Measurements from ENCODE around the gene KISS1R.
A peak's percentile ranks its signal among the peaks of the same experiment; 100 is the strongest.

The KISS1R gene

GRCh38 chr19:962683-963400, 45.7 kb downstream of the KISS1R start:
- peaks cover 26% of the 10 kb centered on the region for H3K79me1 ChIP-seq (ENCODE audit: low read depth, low read length)
- no peak overlapping the region for H2AFZ ChIP-seq (ENCODE audit: low read length)
- H3K14ac ChIP-seq (ENCODE audit: low read length), result peak overlapping the region; percentile 47
- peaks cover 10 to 20% of the 10 kb centered on the region in 2 donors for H3K9me3 ChIP-seq (replicated peaks in 1 of 2; ENCODE audit: control insufficient read depth in 2 of 2, insufficient read depth in 1 of 2, low read depth in 1 of 2, low read length in 2 of 2)
- no peak overlapping the region for H3K23ac ChIP-seq (ENCODE audit: low read depth, low read length, poor library complexity)
- H2BK120ac ChIP-seq (ENCODE audit: low read depth, low read length), result no peak overlapping the region
- no peak overlapping the region for H2BK15ac ChIP-seq (ENCODE audit: low read length)
- no peak overlapping the region for H2BK12ac ChIP-seq (ENCODE audit: low read length)
- H3K4me1 ChIP-seq (ENCODE audit: control insufficient read depth in 2 of 2, insufficient read depth in 1 of 2, low read depth in 1 of 2, low read length in 2 of 2), result peaks cover 0 to 11% of the 10 kb centered on the region in 2 donors
- DNase-seq (ENCODE audit: low spot score), result no peak
- H3K9ac ChIP-seq (ENCODE audit: low read depth, low read length, poor library complexity), result peak overlapping the region; percentile 53
- H3K4me3 ChIP-seq (ENCODE audit: low read length in 2 of 2), result peak overlapping the region in 1 of 2 donors; percentile 65
- no CpG with 5 or more reads among the region's 31 CpGs for WGBS, 2 donors (ENCODE audit: extremely low coverage in 2 of 2, insufficient read length in 2 of 2, insufficient replicate concordance in 1 of 2)
- no peak overlapping the region for H2BK5ac ChIP-seq (ENCODE audit: low read length)
- no peak overlapping the region for H3K4ac ChIP-seq (ENCODE audit: low read length)
- H2AK5ac ChIP-seq (ENCODE audit: low read depth, low read length), result peak overlapping the region; percentile 43
- no peaks in the 10 kb centered on the region for H3K27me3 ChIP-seq (ENCODE audit: control insufficient read depth in 3 of 3, insufficient read depth in 3 of 3, low read depth in 1 of 3, low read length in 3 of 3)
- no peak overlapping the region for H3K27ac ChIP-seq (replicated peaks; ENCODE audit: low read length)
- no peak overlapping the region for H3K18ac ChIP-seq (ENCODE audit: low read length)
- H3K36me3 ChIP-seq (replicated peaks in 1 of 2; ENCODE audit: control insufficient read depth in 2 of 2, insufficient read depth in 2 of 2, low read length in 2 of 2), result peaks cover 53 to 87% of the 10 kb centered on the region in 2 donors
- H4K8ac ChIP-seq (ENCODE audit: low read depth, low read length), result no peak overlapping the region
- H4K91ac ChIP-seq (ENCODE audit: low read depth, low read length, poor library complexity), result no peak overlapping the region
- no peak overlapping the region for H3K4me2 ChIP-seq (ENCODE audit: insufficient read depth, low read length, poor library complexity, severe bottlenecking)

GRCh38 chr19:963486-963951, 46.4 kb downstream of the KISS1R start:
- WGBS, 2 donors (ENCODE audit: extremely low coverage in 2 of 2, insufficient read length in 2 of 2, insufficient replicate concordance in 1 of 2), result no CpG with 5 or more reads among the region's 11 CpGs
- Histone ChIP-seq H3K9me3 (replicated peaks in 1 of 2; ENCODE audit: control insufficient read depth in 2 of 2, insufficient read depth in 1 of 2, low read depth in 1 of 2, low read length in 2 of 2) (peaks cover 14 to 23% of the 10 kb centered on the region in 2 donors), H2BK5ac (ENCODE audit: low read length) (peak overlapping the region; percentile 66), H3K79me1 (ENCODE audit: low read depth, low read length) (peaks cover 26% of the 10 kb centered on the region), H3K4ac (ENCODE audit: low read length) (no peak overlapping the region), H3K4me1 (ENCODE audit: control insufficient read depth in 2 of 2, insufficient read depth in 1 of 2, low read depth in 1 of 2, low read length in 2 of 2) (peaks cover 0 to 11% of the 10 kb centered on the region in 2 donors), H2AK5ac (ENCODE audit: low read depth, low read length) (peak overlapping the region; percentile 43), H3K27me3 (ENCODE audit: control insufficient read depth in 3 of 3, insufficient read depth in 3 of 3, low read depth in 1 of 3, low read length in 3 of 3) (no peaks in the 10 kb centered on the region), H2BK15ac (ENCODE audit: low read length) (no peak overlapping the region), H3K14ac (ENCODE audit: low read length) (no peak overlapping the region), H3K36me3 (replicated peaks in 1 of 2; ENCODE audit: control insufficient read depth in 2 of 2, insufficient read depth in 2 of 2, low read length in 2 of 2) (peaks cover 57 to 88% of the 10 kb centered on the region in 2 donors), H3K4me3 (ENCODE audit: low read length in 2 of 2) (no peak overlapping the region), H4K8ac (ENCODE audit: low read depth, low read length) (no peak overlapping the region), H3K4me2 (ENCODE audit: insufficient read depth, low read length, poor library complexity, severe bottlenecking) (no peak overlapping the region), H3K18ac (ENCODE audit: low read length) (no peak overlapping the region), H2AFZ (ENCODE audit: low read length) (no peak overlapping the region), H3K23ac (ENCODE audit: low read depth, low read length, poor library complexity) (no peak overlapping the region), H4K91ac (ENCODE audit: low read depth, low read length, poor library complexity) (no peak overlapping the region), H3K9ac (ENCODE audit: low read depth, low read length, poor library complexity) (peak overlapping the region; percentile 53), H2BK120ac (ENCODE audit: low read depth, low read length) (no peak overlapping the region), H3K27ac (replicated peaks; ENCODE audit: low read length) (no peak overlapping the region), H2BK12ac (ENCODE audit: low read length) (no peak overlapping the region)
- DNase-seq (ENCODE audit: low spot score), result no peak

GRCh38 chr19:964116-964520, 47.0 kb downstream of the KISS1R start:
- Histone ChIP-seq H2BK120ac (ENCODE audit: low read depth, low read length) (no peak overlapping the region), H2BK15ac (ENCODE audit: low read length) (no peak overlapping the region), H4K91ac (ENCODE audit: low read depth, low read length, poor library complexity) (no peak overlapping the region), H4K8ac (ENCODE audit: low read depth, low read length) (peak overlapping the region; percentile 48), H3K79me1 (ENCODE audit: low read depth, low read length) (peaks cover 23% of the 10 kb centered on the region), H2BK5ac (ENCODE audit: low read length) (no peak overlapping the region), H3K9me3 (replicated peaks in 1 of 2; ENCODE audit: control insufficient read depth in 2 of 2, insufficient read depth in 1 of 2, low read depth in 1 of 2, low read length in 2 of 2) (peaks cover 17 to 27% of the 10 kb centered on the region in 2 donors), H2AFZ (ENCODE audit: low read length) (no peak overlapping the region), H3K14ac (ENCODE audit: low read length) (no peak overlapping the region), H2BK12ac (ENCODE audit: low read length) (no peak overlapping the region), H2AK5ac (ENCODE audit: low read depth, low read length) (no peak overlapping the region), H3K36me3 (replicated peaks in 1 of 2; ENCODE audit: control insufficient read depth in 2 of 2, insufficient read depth in 2 of 2, low read length in 2 of 2) (peaks cover 58 to 90% of the 10 kb centered on the region in 2 donors), H3K4me1 (ENCODE audit: control insufficient read depth in 2 of 2, insufficient read depth in 1 of 2, low read depth in 1 of 2, low read length in 2 of 2) (peaks cover 0 to 11% of the 10 kb centered on the region in 2 donors), H3K9ac (ENCODE audit: low read depth, low read length, poor library complexity) (no peak overlapping the region), H3K4ac (ENCODE audit: low read length) (no peak overlapping the region), H3K23ac (ENCODE audit: low read depth, low read length, poor library complexity) (peak overlapping the region; percentile 11), H3K4me3 (ENCODE audit: low read length in 2 of 2) (no peak overlapping the region), H3K27me3 (ENCODE audit: control insufficient read depth in 3 of 3, insufficient read depth in 3 of 3, low read depth in 1 of 3, low read length in 3 of 3) (no peaks in the 10 kb centered on the region), H3K4me2 (ENCODE audit: insufficient read depth, low read length, poor library complexity, severe bottlenecking) (no peak overlapping the region), H3K18ac (ENCODE audit: low read length) (peak overlapping the region; percentile 48), H3K27ac (replicated peaks; ENCODE audit: low read length) (no peak overlapping the region)
- no peak for DNase-seq (ENCODE audit: low spot score)
- no CpG with 5 or more reads among the region's 16 CpGs for WGBS, 2 donors (ENCODE audit: extremely low coverage in 2 of 2, insufficient read length in 2 of 2, insufficient replicate concordance in 1 of 2)

- Histone ChIP-seq H3K4me2 (ENCODE audit: insufficient read depth, low read length, poor library complexity, severe bottlenecking) (no peak overlapping the region), H2BK12ac (ENCODE audit: low read length) (no peak overlapping the region), H3K27me3 (ENCODE audit: control insufficient read depth in 3 of 3, insufficient read depth in 3 of 3, low read depth in 1 of 3, low read length in 3 of 3) (no peaks in the 10 kb centered on the region), H3K4ac (ENCODE audit: low read length) (no peak overlapping the region), H4K91ac (ENCODE audit: low read depth, low read length, poor library complexity) (no peak overlapping the region), H4K8ac (ENCODE audit: low read depth, low read length) (peak overlapping the region; percentile 48), H3K79me1 (ENCODE audit: low read depth, low read length) (peaks cover 18% of the 10 kb centered on the region), H3K18ac (ENCODE audit: low read length) (no peak overlapping the region), H3K14ac (ENCODE audit: low read length) (no peak overlapping the region), H3K27ac (replicated peaks; ENCODE audit: low read length) (no peak overlapping the region), H3K23ac (ENCODE audit: low read depth, low read length, poor library complexity) (peak overlapping the region; percentile 11), H3K36me3 (replicated peaks in 1 of 2; ENCODE audit: control insufficient read depth in 2 of 2, insufficient read depth in 2 of 2, low read length in 2 of 2) (peaks cover 56 to 90% of the 10 kb centered on the region in 2 donors), H3K4me1 (ENCODE audit: control insufficient read depth in 2 of 2, insufficient read depth in 1 of 2, low read depth in 1 of 2, low read length in 2 of 2) (peaks cover 0 to 7% of the 10 kb centered on the region in 2 donors), H2AFZ (ENCODE audit: low read length) (no peak overlapping the region), H2BK120ac (ENCODE audit: low read depth, low read length) (no peak overlapping the region), H3K4me3 (ENCODE audit: low read length in 2 of 2) (no peak overlapping the region), H2AK5ac (ENCODE audit: low read depth, low read length) (no peak overlapping the region), H3K9ac (ENCODE audit: low read depth, low read length, poor library complexity) (no peak overlapping the region), H3K9me3 (replicated peaks in 1 of 2; ENCODE audit: control insufficient read depth in 2 of 2, insufficient read depth in 1 of 2, low read depth in 1 of 2, low read length in 2 of 2) (peaks cover 18 to 32% of the 10 kb centered on the region in 2 donors), H2BK5ac (ENCODE audit: low read length) (no peak overlapping the region), H2BK15ac (ENCODE audit: low read length) (no peak overlapping the region)
- no peak for DNase-seq (ENCODE audit: low spot score)
- no CpG with 5 or more reads among the region's 19 CpGs for WGBS, 2 donors (ENCODE audit: extremely low coverage in 2 of 2, insufficient read length in 2 of 2, insufficient replicate concordance in 1 of 2)
Observed at GRCh38 chr19:964761-965694, 47.9 kb downstream of the KISS1R start.

Measured in neuronal stem cell (in vitro differentiated cells).